ENCODE data around the gene IL1RAPL1.

The IL1RAPL1 gene

DNA sequence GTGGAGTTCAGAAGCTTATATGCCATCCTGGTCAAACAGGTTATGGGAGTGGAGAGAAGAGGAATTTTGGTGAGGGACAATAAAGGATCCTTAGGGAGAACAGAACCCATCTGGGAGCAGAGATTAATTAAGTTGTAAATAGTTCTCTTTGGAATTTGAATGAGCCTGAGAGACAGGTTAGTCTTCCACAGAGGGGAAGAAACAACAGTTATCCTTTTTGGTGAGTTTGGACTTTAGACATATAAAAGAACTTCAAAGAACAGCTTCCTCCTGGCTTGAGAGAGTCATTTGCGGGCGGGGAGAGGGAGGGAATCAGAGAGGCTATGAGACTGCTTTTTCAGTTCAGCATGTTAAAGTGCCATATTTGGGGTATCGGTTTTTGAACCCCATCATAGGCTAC, 834.8 kb downstream of the IL1RAPL1 start:
- DNase-seq (ENCODE audit: low read depth in 2 of 2), result no peak

DNA sequence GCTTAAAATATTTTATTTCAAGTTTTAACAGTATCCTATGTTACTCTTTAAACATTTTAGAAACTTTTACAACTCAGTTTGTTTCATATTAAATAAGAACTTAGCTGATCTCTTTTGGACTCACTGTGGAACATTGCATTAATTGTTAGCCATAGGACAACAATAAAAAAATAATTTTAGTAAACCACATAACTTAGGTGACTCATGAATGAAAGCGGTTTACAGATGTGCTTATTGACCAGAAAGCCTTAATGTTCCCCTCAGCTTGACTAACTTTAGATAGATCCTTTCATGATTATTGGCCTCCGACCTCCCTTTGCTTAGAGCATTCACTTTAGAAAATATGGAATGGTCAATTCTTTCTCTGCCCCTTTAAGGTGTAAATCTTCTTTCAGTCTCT, 844.6 kb downstream of the IL1RAPL1 start:
- DNase-seq (ENCODE audit: low read depth in 2 of 2), result no peak

DNA sequence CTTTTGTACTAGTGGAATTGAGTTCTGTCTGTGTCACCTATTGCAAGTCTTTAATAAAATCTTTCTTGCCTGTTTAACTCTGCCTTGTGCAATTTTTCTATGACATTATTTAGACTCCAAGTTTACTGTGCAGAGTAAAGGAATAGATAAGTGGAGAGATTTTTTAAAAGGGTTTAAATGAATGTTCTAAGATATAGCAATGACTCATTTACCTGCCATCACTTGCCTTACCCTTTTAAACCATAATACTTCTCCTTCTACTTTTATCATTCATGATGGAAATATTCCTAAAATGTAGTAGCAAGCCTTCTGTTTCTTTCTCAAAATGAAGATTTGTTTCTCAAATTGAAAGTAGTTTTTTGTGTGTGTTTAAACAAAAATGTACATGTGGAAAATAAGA, 845.3 kb downstream of the IL1RAPL1 start:
- no peak for DNase-seq (ENCODE audit: low read depth in 2 of 2)

DNA sequence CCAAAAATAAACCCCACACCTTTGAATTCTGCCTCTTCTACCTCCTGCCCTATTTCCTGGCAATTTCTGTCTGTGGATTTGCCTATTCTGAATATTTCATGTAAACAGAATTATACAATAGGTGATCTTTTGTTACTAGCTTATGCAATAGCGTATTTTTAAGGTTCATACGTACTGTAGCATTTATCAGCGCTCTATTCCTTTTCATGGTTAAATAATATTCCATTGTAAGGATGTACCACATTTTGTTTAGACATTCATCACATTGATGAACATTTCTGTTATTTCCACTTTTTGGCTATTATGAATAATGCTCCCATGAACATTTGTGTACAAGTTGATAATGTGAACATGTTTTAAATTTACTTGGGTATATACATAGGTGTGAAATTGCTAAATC, 847.7 kb downstream of the IL1RAPL1 start:
- DNase-seq (ENCODE audit: low read depth in 2 of 2), result no peak

DNA sequence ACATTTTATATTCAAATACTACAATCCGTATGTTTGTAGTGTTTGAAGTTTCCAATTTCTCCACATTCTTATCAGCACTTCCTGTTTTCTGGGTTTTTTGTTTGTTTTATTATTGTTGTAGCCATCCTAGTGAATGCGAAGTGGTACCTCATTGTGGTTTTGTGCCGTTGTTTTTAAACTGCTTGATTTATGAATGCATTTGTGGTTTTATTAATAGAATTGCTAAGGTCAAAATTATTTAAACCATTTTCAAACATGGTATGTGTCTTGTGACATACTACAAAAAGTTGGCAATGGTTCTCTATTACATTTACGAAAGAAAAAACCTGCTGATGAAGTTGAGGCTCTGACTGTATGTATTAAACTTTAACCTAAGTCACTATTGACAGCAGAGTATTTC, 848.1 kb downstream of the IL1RAPL1 start:
- DNase-seq (ENCODE audit: low read depth in 2 of 2), result no peak

- DNase-seq (ENCODE audit: low read depth in 2 of 2), result no peak
Observed at GRCh38 chrX:29447867-29448266, 860.6 kb downstream of the IL1RAPL1 start.

DNA sequence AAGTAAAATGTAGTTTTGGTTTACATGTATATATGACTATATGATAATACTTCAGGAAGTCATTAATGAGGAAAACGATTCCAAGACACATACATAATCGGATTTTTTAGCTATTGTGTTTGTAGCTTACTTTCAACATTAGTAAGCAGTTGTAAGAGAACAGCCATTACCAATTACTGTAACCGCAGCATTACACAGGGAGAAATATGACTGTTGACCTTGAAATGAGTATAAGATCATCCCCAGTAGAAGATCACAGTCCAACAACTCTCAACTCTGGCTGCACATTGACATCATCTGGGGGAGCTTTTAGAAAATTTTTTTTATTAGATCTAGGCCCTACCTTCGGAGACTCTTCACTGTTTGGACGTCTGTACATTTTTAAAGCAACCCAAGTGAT, 866.1 kb downstream of the IL1RAPL1 start:
- DNase-seq (ENCODE audit: low read depth in 2 of 2), result no peak

DNA sequence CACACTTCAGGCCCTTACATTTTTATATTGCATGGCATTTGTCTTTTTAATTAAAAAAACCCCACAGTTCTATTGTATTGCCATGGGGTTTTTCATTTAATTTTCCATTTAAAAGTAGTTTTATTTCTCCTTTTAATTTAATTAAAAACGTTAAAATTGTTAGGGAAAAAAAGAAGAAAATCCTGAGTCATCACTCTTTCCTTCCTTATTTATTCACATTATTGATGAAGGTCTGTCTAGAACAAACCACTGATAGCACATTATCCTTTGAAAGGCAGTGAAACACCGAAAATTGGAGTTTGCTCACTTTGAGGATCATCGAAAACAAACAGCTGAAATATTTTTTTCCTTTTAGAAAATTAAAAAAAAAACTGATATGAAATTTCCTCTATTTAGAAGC, 868.5 kb downstream of the IL1RAPL1 start:
- no peak for DNase-seq (ENCODE audit: low read depth in 2 of 2)

GRCh38 chrX:29461039-29461438, 873.8 kb downstream of the IL1RAPL1 start:
- no peak for DNase-seq (ENCODE audit: low read depth in 2 of 2)

GRCh38 chrX:29466456-29466855, 879.2 kb downstream of the IL1RAPL1 start:
- no peak for DNase-seq (ENCODE audit: low read depth in 2 of 2)

DNA sequence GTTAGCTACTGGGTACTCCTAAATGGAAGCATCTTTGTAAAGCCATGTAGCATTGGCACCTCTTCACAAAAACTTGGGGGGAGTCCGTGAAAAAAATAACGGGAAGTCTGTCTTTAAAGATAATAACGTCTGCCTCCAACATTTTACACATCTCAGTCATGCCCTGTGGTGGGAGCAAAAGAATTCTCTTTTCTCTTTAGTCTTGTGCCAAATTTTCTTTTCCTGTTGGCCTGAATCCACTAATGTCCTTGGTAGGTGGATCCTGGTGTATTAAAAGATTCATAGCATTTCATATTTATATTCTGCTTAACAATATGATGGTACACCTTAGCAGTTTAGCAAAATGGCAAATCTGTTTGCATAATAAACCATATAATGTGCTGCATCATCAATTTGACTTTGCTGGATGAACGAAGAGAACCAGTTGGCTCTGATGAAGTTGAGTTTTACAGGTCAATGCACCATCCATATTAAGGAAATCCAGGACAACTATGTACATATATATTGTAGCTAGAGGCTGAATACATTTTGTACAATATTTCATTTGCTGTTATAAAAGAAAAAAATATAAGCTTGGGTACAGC, 881.8 kb downstream of the IL1RAPL1 start:
- no peak for DNase-seq (ENCODE audit: low read depth in 2 of 2)

- DNase-seq (ENCODE audit: low read depth in 2 of 2), result no peak
Observed at GRCh38 chrX:29470030-29470429, 882.8 kb downstream of the IL1RAPL1 start.

DNA sequence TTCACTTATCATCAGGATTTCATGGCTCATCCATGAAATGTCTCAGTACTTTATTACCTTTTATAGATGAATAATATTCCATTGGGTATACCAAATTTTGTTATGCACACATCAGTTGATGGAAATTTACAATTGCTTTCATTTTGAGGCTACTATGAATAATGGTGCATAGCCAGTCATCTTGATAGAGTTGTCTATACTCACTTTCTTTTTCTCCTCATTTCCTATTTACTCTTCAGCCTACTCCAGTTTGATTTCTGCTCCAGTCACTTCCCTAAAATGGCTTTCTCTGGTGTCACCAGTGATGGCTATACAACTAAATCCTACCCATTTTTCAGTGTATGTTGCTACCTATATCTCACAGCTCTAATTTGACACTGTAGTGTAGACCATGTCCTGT, 884.6 kb downstream of the IL1RAPL1 start:
- no peak for DNase-seq (ENCODE audit: low read depth in 2 of 2)

DNA sequence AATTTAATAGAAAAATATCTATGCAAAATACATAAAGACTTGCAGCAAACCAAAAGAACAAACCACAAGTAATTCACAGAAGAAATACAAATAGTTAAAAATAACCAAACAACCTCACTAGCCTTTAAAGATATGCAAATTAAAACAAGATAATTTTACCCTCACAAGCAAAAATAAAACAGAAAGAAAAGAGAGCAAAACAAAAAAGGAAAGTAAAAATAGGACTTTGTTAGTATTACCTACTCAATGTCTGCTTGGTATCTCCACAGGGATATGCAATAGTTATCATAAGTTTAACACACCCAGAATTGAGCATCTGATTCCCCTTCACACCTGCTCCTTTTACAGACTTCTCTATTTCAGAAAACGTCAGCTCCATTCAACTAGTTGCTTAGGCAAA, 890.6 kb downstream of the IL1RAPL1 start:
- no peak for DNase-seq (ENCODE audit: low read depth in 2 of 2)

- DNase-seq (ENCODE audit: low read depth in 2 of 2), result no peak
Observed at GRCh38 chrX:29478336-29479069, 891.3 kb downstream of the IL1RAPL1 start.

GRCh38 chrX:29487214-29487613, 900.0 kb downstream of the IL1RAPL1 start:
- no peak for DNase-seq (ENCODE audit: low read depth in 2 of 2)

GRCh38 chrX:29487714-29488113, 900.5 kb downstream of the IL1RAPL1 start:
- no peak for DNase-seq (ENCODE audit: low read depth in 2 of 2)

DNA sequence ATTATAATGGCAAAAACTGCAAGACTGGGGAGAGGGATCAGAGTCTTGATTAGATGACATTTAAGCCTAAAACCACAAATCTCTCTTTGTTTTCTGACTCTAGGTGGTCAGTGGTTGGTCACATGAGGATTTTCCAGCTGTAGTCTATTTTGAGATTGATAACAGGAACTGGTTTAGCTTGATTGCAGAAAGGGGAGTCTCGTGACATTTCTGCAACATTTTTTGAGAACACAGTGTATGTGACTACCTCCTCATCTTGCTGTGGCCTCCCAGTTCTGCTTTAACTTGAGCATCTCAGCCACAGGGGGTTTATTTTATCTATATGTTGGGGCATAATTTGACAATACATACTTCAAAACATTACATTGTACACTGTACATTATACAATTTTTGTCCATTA, 901.7 kb downstream of the IL1RAPL1 start:
- no peak for DNase-seq (ENCODE audit: low read depth in 2 of 2)

DNA sequence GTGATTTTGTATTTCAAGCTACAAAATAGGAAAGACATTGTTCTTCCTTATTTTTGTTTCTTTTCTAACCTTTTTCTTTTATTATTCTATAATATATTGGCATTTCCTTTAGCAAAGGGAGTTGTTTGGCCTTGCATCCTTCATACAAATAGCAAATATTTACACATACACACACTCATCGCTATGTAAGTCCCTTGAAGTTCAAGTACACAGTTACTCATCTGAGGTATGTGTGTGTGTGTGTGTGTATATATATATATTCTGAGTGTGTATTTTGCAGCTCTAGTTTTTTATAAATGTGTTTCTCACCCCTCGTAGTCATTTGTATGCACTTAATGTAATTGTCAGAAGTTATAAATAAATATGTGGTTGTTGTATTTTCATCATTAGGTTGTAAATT, 903.4 kb downstream of the IL1RAPL1 start:
- no peak for DNase-seq (ENCODE audit: low read depth in 2 of 2)

GRCh38 chrX:29491659-29492058, 904.4 kb downstream of the IL1RAPL1 start:
- DNase-seq (ENCODE audit: low read depth in 2 of 2), result no peak

DNA sequence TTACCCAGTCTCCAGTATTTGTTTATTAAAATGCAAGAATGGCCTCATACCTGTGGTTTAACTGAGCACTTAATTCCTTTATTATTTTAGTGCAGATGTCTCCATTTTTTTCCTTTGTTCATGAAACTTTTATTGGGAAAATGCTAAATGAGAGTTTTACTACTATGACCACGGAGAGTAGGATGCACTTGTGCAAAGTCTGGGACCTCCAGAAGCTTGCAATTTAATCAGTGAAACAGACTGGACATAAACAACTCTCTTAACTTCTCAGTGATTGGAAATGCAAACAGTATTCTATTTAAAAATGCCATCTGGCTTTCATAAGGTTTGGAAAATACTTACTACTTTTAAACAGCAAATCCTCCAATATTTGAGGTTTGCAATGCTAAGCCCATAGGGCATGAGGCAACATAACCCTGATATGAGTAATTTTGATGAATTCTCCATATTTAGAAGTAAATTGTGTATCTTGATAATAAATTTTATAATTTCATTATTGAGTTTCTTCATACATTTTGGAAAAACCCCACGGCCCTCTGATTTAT, 909.5 kb downstream of the IL1RAPL1 start:
- no peak for DNase-seq (ENCODE audit: low read depth in 2 of 2)

DNA sequence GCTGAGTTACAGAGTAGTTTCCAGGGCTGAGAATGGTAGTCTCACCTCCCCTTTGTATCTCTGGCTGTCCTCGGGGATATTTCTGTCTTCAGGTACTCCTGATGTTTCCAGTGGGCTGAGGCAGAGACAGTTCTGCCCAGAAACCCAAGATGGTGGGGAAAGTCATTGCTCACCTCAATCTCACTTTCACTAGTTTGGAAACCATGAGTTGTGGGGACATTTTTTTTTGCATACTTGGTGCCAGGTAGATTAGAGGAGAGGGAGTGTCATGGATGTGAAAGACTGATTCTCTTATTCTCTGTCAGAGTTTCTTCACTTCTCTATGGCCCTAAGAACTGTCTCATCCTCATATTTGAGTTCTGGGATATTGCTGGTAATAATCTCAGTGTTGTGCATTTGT, 919.5 kb downstream of the IL1RAPL1 start:
- DNase-seq (ENCODE audit: low read depth in 2 of 2), result no peak

DNA sequence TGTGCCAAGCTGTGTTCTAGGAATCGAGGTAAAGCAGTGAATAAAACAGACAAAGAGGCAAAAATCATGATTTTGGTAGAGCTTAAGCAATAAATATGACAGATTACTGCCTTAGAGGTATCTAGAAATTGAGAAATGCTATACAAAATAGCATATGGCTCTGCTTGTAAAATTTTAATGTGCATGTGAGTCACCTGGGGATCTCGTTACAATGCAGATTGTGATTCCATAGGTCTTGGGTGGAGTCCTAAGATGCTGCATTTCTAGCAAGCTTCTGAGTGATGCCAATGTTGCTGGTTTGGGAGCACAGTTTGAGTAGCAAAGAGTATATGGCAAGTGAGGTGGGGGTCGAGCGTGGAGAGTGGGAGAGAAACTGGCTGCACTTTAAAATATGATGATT, 930.9 kb downstream of the IL1RAPL1 start:
- no peak for DNase-seq (ENCODE audit: low read depth in 2 of 2)

DNA sequence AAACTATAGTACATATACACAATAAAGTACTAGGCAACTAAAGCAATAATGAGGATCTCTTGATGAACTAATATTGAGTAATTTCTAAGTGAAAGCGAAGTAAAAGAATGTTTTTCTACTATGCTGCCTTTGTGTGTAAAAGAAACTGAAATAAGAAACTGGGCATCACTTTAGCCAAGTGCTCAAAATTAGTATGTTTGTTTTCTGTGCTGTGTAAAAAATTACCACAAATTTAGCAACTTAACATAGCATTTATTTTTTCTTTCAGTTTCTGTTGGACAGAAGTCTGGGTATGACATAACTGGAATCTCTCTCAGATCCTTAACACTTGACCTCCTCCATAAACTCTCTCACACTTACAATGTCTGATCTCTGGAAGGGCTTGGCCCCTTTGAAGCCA, 941.0 kb downstream of the IL1RAPL1 start:
- no peak for DNase-seq (ENCODE audit: low read depth in 2 of 2)
